ENCODE results near the gene DNAH2.

GRCh38 chr17:7702776-7703175, 14.8 kb upstream of the DNAH2 start:
- no peak for TF ChIP-seq CTCF (conservative IDR thresholded peaks at IDR 0.05 in 1 of 2, IDR thresholded peaks at IDR 0.05 in 1 of 2; ENCODE audit: extremely low read depth in 1 of 2, insufficient read depth in 1 of 2, low read depth in 1 of 2, low read length in 2 of 2)
- TF ChIP-seq EZH2 (IDR thresholded peaks at IDR 0.05; ENCODE audit: borderline replicate concordance, low read length): no peak

All from mammary epithelial cell (primary cell).